Measurements from ENCODE around the gene UBE2E2.
"Not testable (repeated sequence)": the region's sequence is repeated elsewhere in the genome, so short reads cannot be mapped to it uniquely, and the experiment has no call there.

Gene UBE2E2

GRCh38 chr3:23331141-23331935 is 128.2 kb downstream of the UBE2E2 start:
- no peak for DNase-seq

GRCh38 chr3:23333633-23334032 is 130.5 kb downstream of the UBE2E2 start:
- DNase-seq = no peak

- not testable (repeated sequence) for DNase-seq
These were observed 133.7 kb downstream of the UBE2E2 start for GRCh38 chr3:23336853-23337252.

DNA sequence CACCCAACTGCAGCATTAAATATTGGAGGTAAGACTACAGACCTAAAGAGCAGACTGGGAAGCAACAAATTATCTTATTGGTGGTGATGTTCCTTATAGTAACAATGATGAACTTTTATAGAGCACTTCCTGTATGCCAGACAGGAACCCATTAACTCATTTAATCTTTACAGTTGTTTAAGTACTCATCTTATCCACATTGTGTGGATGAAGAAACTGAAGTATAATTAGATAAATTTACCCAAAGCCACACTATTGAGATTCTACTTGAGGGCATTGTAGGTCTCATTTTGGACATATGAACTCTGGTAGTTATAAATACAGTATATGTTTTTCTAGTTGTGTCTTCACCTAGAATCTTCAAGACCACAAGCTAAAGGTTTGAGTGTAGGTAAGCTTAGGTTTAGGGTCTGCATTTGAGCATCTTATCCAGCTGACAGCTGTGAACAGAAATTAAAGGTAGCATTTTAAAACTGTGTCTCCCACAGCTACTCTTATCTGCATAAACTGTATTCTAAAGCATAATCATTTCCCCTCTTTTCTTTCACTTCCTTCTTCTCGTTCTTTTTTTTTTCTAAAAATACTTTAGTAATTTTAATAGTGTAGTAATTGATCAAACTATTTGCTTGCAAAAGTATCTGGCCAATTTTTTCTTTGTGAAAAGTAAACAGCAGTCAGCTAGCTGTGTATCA is 138.2 kb downstream of the UBE2E2 start:
- no peak for DNase-seq

DNA sequence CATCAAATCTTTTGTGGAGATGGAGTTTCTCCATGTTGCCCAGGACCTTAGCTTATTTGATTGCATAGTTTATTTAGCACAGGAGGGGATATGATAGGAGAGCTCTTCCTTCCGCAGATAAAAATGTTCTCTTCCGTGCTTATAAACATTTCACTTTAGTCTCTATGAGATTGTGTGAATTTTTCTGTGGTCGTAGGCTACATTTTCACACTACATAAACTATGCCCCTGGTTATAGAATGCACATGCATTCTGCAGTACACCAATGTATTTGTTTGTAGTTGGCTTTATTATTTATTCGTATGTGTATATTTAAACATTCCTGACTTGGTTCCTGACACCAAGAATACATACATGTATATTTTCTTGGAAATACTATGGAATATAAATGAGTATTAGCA is 139.2 kb downstream of the UBE2E2 start:
- no peak for DNase-seq

DNA sequence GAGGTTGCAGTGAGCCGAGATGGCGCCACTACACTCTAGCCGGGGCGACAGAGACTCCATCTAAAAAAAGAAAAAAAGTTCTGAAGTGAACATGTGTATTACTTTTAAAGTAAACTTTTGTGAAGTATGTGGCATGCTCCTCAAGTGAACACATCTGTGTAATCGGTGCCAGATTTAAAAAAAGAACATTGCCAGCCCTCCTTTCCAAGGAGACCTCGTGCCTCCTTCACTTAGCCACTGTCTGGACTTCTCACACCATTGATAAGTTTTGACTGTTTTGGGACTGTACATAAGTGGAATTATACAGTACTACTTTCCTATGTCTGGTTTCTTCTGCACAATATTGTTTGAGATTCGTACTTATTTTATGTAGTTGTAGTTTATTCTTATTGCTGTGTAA is 140.4 kb downstream of the UBE2E2 start:
- DNase-seq = no peak

DNA sequence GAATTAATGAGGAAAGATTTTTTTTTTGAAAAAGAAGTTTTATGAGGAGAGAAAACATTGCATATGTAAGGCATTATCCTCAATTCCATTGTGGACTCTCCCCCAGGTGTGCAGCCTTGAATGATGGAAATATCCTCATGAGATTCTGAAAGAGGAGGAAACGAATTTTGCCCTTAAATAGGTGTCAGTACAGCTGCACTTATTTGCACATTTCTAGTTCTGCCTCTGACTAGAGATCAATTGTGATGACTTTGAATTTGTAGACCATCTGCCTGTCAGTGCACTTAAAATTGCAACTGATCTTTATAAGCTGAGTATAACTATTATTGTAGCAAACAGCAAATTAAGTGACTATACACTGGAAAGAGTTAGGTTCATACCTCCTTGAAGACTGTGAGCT is 141.8 kb downstream of the UBE2E2 start:
- DNase-seq = no peak

GRCh38 chr3:23349444-23349843 is 146.3 kb downstream of the UBE2E2 start:
- DNase-seq = not testable (repeated sequence)

DNA sequence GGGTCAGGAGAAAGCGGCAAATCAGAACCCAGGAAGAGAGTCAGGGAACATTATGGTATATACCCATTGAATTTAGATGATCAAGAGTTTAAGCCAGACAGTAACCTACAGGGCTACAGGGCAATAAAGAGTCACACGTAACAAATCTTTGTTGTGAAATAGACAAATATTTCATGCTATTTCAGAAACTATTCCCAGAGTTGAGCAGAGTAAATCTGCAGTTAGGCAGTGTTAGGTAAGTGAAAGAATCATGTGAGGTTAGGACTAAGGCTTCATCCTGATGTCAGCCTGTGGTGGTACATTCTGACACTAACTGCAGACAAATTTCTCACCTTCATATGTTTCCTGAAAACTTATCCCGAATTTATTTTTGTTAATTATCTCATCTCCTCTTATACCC is 153.0 kb downstream of the UBE2E2 start:
- DNase-seq = no peak

- DNase-seq = no peak
These were observed 153.8 kb downstream of the UBE2E2 start for GRCh38 chr3:23356923-23357322.

- no peak for DNase-seq
These were observed 156.0 kb downstream of the UBE2E2 start for GRCh38 chr3:23359116-23359515.

GRCh38 chr3:23365066-23365465 is 161.9 kb downstream of the UBE2E2 start:
- no peak for DNase-seq

GRCh38 chr3:23368731-23369130 is 165.6 kb downstream of the UBE2E2 start:
- no peak for DNase-seq

DNA sequence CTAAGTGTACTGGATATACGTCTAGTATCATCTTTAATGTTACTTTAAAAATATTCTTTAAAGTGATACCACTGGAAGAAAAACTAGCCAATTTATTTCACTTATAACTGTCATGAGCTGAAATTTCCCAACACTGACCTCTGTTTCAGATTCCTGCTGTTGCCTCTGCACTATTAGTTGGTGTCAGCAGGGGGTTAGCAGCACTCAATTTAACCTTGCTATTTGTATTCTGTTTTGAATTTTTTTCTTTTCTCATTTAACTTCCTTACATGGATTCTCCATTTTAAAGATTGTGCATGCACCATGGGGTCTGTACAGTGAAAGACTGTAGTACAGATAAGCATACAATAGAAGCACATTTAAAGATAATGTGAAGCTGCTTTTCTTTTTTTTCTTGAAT is 169.2 kb downstream of the UBE2E2 start:
- no peak for DNase-seq

- no peak for DNase-seq
These were observed 173.6 kb downstream of the UBE2E2 start for GRCh38 chr3:23376516-23377248.

- no peak for DNase-seq
These were observed 175.0 kb downstream of the UBE2E2 start for GRCh38 chr3:23377928-23378672.

DNA sequence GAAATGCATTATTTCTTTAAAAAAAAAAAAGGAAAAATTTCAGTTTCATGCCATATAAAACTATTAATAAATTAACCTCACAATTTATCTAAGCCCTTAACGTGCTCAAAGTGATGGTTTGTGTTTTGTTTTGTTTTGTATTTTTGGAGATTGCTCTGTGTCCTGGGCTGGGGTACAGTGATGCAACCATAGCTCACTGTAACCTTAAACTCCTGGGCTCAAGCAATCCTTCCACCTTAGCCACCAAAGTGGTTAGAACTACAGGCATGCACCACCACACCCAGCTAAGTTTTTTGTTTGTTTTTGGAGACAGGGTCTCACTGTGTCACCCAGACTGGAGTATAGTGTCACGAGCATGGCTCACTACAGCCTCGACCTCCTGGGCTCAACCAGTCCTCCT is 180.7 kb downstream of the UBE2E2 start:
- DNase-seq = no peak

DNA sequence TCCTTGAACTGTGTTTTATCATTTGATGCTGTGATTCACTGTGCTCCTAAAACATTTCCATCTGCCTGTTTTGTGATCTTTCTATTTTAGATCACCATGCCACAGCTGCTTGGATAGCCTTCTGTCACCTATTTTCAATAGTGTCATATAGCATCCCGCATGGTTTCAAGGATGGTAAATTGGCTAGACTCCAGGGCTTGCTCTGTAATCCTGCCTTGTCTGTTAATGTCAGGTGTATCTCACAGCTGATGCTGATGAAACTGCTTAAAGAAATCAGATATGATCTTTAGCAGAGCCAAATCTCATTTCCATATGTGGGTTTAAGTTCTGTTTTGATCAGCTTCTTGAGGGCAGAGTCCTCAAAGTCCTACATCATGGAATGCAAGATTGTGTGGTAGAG is 182.2 kb downstream of the UBE2E2 start:
- no peak for DNase-seq

DNA sequence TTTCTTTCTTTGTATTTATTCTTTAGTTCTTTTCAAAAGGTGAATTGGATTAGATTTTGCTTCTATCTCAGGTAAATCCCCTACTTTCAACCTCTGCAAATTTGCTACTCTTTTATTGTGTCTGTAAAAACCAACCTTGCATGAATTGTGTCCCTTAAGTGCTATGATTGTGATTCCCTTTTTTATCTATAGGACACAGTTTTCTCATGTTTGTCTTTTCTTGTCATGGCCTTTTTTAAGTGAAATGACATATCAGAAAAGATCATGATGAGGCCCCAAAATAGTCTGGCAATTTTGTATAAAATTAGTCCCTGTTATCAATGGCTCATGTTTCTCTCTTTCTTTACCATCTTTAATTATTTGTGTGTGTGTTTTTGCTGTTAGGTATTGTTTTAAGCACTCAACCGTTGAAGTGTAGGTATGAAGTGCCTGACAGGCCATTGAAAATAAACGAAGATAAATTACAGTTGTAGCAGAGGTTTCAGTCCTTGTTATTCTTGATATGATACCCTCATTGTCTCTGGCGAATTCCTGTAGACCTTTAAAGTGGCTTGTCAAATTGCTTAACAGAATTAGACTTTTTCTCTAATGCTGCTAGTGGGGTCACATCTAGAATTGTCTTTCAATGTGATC is 184.3 kb downstream of the UBE2E2 start:
- no peak for DNase-seq

DNA sequence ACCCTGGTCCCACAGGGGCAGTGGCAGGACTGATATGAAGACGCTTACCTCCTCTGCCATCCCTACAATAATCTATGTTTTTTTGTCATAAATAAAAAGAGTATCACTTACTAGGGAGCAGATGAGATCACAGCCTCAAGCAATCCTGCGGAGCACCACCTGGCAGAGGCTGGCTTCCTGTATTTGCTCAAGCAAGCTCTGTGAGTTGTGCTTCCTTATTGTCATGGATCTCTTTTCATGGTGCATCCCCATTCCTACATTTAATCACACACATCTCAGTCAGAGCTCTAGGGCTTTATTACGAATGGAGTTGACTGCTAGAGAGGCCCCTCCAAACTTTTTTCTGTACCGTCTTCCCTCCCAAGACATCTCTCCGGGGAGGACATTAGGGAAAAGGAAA is 186.0 kb downstream of the UBE2E2 start:
- DNase-seq = no peak

DNA sequence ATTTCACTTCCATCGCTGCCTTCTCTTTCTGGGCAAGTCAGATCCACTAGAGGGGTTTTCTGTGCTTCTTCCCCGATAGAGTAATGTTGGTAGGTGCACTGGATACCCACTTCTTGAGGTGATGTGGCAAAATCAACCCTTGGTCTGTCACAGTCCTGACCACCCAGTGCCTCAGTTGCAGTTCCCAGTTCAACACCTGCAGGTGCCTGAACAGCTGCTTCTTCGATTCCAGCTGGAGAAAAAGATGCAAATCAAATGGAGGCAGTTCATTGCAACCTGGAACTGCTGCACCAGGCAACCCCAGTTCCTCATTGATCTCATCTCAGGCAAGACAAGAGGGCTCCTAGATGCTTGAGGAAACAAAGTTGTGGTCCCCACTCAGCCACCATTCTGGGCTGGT is 186.6 kb downstream of the UBE2E2 start:
- no peak for DNase-seq

GRCh38 chr3:23390446-23390845 is 187.3 kb downstream of the UBE2E2 start:
- DNase-seq = no peak
